ENCODE results near the gene L1TD1.

GRCh38 chr1:62188111-62188510, 6.5 kb upstream of the L1TD1 start:
- TF ChIP-seq POLR2AphosphoS5 (IDR thresholded peaks at IDR 0.05; ENCODE audit: low read depth, low read length) (no peak), SPI1 (IDR thresholded peaks at IDR 0.05; ENCODE audit: low read depth, low read length) (no peak), POLR2A (IDR thresholded peaks at IDR 0.05; ENCODE audit: low read depth, low read length) (no peak), TAF1 (IDR thresholded peaks at IDR 0.05; ENCODE audit: low read depth, low read length) (no peak), POU2F2 (IDR thresholded peaks at IDR 0.05; ENCODE audit: low read depth, low read length) (no peak)

Measured in GM12891 (cell line).